HuH-7 (cell line): ENCODE measurements around the gene LGALS7.
"Not testable (repeated sequence)": the region's sequence is repeated elsewhere in the genome, so short reads cannot be mapped to it uniquely, and the experiment has no call there.

ENCODE experiments used
- DNase-seq: peaks from one replicate; pipeline ENCODE4 v3.0.0; 2011; ENCODE audit warnings: low spot score

LGALS7 gene

DNA sequence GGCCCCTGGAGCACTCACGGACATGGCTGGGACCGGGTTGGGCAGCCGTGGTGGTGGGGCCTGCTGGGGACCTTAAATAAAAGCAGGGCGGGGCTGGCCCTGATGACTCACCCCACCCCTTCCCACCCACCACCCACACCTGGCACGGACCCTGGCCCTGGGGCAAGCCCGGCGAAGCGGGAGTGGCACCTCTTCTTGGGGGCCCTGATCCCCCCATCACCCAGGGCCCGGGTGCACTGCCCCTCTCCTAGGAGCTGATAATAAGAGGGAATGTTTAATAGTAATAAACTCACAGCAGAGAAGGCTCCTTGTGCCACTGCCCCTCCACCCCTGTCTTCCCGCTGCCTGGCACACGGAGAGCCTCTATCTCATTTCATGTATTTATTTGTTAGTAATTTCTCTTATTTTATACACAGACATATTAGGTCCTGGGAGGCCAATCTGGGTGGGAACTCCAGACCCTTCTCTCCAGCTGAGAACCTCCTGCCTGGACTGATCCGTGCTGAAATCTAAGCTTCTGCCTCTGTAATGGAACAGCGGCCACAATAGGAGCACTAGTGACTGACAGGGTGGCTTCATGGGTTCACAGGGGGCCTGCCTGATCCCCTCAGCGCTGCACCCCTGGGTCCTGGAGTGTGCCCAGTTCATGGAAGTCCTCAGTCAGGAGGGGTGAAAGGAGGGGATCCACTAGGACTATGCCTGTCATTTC lies at the start of gene LGALS7:
LGALS7 (minus strand) TSS at position 49 of the 709 bp plus-strand sequence; CDS start at position 24, 25 bp downstream.
- DNase-seq = no peak

DNA sequence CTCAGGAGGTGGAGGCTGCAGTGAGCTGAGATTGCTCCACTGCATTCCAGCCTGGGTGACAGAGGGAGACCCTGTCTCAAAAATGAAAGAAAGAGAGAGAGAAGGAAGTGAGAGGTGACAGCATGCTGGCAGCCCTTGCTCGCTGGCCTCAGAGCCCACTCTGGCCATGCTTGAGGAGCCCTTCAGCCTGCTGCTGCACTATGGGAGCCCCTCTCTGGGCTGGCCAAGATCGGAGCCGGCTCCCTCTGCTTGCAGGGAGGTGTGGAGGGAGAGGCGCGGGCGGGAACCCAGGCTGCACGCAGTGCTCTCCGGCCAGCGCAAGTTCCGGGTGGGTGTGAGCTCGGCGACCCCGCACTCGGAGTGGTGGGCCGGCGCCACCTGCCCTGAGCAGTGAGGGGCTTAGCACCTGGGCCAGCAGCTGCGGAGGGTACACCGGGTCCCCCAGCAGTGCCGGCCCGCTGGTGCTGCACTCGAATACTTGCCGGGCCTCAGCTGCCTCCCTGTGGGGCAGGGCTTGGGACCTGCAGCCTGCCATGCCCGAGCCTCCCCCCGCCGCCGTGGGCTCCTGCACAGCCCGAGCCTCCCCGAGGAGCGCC lies 48.0 kb upstream of the LGALS7 start:
- DNase-seq = not testable (repeated sequence)

DNA sequence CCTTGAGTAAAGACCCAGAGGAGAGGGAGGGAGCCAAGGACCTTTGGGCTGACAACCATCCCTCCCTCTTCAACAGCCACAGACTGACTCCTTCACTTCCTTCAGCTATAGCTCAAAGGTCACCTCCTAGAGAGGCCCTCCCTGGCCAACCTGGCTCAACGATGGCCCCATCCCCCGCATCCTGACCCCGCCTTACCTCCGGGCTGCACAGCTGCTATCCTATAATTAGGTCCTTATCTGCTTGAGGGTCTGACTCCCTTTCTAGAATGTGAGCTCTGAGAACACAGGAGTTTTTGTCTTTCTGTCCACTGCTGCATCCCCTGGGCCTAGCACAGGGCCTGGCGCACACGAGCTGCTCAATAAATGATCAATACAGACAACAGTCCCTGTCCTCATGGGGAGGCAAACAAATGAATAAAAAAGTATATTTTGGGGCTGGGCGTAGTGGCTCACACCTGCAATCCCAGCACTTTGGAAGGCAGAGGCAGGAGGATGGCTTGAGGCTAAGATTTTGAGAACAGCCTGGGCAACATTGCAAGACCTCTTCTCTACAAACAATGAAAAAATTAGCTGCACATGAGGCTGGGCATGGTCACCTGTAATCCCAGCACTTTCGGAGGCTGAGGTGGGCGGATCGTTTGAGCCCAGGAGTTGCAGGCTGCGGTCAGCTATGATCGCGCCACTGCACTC lies 46.1 kb upstream of the LGALS7 start:
- peak; percentile 98 for DNase-seq

DNA sequence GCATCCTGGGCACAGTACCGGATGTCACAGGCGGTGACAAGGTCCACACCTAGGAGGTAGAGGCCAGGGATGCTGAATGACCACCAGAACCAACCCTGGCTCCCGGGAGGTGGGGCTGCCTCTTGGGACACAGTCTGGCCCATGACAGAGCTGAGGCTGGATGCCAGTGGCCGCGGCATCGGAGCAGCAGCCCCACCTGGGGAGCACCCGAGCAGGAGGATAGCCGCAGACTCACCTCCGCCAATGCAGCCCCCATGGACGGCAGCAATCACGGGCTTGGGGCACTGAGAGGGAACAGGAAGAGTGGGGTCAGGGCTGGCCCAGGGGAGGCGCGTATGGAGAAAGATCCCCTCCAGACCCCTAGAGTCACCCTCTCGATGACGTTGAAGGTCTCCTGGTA lies 43.8 kb upstream of the LGALS7 start:
- DNase-seq = no peak

DNA sequence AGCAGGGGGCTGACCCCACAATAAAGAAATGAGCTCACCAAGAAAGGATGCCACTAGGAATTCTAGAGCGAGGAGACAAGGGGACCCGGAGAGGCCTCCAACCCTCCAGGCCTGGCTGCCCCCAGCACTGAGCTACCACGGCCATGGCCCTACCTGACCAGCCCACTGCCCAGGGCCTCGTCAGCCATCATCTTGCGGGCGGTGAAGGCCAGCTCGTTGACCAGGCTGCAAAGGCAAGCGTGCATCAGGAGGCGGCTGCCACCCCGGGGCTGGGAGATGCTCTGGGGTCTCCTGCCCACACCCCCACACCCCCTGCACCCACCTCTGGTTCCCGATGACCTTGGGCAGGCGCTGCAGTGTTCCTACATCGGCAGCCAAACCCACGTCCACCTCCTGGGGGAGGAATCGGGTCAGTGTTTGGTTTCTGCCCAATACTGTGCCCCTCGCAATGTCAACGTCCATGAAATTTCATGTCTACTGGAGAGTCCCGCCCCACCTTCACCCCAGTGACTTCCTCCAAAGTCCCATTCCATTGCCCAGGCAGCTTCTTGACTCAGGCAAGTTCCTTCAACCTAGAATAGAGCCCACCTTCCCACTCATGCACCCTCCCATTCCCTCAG lies 42.9 kb upstream of the LGALS7 start:
- no peak for DNase-seq

DNA sequence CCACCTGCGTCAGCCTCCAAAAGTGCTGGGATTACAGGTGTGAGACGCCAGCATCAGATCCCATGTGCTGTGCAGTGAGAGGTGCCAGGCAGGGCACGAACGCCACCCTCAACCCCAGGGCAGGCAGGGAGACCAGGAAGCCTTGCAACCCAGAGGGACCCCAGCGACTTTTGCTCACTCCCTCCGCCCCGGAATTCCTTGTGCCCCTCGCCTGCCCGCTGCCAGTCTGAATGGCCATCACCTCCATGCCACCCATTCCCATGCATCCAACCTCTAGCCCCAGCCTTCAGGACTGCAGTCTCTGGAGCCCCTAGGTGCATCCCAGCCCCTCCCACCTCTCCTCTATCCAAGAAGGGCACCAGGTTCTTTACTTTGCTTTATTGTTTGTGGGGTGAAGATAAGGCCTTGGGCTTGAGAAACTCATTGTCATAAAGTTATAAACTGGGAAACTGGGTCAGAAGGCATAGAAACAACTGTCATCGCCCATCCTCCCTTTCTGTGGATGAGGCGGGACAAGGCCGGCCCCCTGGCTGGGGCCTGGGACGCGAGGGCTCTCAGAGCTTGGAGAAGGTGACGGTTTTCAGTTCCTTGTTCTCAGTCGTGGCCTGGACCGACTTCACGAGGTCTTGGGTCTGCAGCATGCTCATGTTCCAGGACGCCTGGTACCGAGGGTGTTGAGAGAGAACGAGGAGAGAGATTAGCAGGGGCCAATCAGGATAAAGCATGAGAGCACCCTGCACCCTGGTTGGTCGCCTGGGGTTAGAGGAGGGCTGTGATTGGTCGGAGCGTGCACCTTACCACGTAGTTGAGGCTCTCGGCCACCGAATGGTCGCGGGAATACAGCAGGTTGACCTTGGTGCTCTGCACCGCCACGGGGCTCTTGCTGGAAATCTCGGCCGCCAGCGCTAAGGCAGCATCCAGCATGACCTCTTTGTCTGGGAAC lies 42.0 kb upstream of the LGALS7 start:
- DNase-seq = peak; percentile 21

DNA sequence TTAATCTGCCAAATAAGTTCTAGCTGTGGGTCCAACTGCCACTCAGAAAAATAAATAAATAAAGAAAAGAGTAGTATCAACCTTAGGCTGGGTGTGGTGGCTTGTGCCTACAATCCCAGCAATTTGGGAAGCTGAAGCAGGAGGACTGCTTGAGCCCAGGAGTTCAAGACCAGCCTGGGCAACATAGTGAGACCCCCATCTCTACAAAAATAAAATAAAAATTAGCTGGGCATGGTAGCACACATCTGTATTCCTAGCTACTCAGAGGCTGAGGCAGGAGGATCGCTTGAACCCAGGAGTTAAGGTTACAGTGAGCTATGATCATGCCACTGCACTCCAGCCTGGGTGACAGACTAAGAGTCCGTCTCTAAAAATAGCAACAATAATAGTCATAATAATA lies 40.6 kb upstream of the LGALS7 start:
- DNase-seq = not testable (repeated sequence)

DNA sequence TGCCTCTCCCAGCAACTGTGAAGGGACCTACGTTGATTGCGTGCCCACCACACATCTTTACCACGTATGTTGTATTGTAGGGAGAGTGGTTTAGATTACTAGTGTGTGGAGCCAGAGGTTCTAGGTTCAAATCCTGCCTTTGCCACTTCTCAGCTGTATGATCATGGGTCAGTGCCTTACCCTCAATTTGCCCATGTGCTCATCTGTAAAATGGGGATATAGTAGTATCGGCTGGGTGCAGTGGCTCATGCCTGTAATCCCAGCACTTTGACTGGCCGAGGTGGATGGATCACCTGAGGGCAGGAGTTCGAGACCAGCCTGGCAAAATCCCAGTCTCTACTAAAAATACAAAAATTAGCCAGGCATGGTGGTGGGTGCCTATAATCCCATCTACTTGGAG lies 40.0 kb upstream of the LGALS7 start:
- no peak for DNase-seq

DNA sequence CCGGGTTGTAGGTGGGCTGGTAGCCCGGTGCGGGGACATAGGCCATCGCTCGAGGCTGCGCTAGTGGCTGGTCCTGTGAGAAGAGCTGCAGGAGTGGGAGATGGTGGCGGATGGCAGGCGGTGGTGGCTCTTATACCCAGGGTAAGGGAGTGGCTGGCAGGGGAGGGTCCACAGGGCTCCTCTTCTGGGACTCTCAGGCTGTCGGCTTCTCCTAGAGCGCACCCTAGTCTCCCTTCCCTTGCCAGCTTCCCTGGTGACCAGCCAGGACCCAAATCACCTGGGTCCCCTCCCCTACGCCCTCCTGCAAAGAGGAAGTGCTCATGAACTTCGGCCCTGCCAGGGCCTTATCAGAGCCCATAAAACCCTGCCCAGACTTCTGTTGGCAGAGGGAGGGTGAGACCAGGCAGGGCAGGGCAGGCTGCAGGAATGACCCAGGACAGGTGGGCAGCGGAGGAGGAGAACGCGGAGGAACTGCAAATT lies 39.6 kb upstream of the LGALS7 start, which contains the start of gene LGALS4:
LGALS4 (minus strand) TSS at position 105 of the 480 bp plus-strand sequence; CDS start at position 46, 59 bp downstream.
- peak; percentile 39 for DNase-seq

DNA sequence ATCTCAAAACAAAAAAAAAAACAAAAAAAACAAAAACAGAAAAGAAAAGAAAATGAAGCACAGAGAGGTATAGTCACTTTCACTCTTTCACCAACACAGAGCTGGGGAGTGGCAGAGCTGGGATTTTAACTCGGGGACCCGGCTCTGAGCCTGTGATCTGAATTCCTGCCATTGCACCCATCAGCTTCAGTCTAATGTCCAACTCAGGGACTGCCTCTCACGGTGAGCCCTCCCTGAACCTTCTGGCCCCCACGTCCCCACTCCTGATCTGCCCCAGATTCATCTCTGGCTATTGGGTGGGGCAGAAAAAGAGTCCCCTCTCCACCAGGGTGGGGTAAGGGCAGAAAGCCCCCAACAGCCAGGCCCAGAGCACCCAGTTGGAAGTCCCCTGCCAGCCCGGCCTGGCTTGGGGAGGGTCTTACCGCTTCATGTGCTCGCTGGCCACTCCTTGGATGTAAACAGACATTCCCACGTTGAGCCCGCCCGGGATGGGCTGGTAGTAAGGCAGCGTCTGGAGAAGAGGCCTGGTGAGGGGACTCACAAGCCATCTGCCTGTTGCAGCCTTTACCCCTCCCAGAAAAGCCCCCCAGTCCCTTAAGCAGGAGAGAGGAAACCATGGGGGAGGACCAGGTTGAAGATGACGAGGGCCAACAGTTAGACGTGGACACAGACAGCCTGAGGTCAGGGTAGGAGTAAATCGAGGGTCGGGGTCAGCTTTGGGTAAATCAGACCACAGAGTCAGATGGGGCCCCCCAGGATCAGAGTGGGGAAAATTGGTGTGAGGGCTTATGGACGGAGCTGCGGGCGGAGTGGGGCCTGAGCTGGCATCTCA lies 38.9 kb upstream of the LGALS7 start:
- peak; percentile 12 for DNase-seq

DNA sequence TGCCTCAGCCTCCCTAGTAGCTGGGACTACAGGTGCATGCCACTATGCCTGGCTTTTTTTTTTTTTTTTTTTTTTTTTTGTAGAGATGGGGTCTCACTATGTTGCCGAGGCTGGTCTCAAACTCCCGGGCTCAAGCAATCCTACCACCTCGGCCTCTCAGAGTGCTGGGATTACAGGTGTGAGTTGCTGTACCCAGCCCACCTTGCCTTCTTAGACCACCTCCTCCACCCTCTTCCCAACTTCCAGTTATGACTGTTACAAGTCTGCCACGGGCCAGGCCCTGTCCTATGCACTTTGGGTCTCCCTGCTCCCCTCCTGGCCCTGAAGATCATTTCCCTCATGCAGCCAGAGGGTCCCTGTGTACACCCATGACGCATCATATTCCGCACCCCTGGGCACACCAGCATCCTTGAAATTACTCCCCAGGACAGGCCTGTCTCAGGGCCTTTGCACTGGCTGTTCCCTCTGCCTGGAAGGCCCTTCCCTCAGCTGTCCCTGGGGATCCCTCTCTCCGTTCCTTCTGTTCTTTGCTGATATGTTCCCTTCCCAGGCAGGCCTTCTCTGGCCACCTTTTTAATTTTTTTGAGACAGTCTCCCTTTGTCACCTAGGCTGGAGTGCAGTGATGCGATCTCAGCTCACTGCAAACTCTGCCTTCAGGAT lies 36.4 kb upstream of the LGALS7 start:
- DNase-seq = peak; percentile 6

DNA sequence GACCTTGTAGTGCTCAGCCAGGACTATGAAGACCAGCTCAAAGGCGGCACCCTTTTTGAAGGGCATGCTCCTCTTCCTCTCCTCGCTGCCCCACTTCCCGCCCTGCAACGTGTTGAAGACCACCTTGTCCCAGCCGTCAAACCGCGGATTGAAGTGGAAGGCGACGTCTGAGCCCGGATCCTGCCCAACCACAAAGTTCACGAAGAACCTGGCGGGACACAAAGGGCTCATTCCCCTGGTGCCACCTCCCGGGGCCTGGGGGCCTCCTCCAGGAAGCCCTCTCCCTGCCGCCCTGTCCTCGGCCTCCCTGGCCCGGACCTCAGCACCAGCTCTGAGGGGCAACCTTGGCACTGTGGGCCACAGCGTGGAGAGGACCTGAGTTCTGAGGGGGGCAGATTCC lies 35.4 kb upstream of the LGALS7 start:
- DNase-seq = no peak

DNA sequence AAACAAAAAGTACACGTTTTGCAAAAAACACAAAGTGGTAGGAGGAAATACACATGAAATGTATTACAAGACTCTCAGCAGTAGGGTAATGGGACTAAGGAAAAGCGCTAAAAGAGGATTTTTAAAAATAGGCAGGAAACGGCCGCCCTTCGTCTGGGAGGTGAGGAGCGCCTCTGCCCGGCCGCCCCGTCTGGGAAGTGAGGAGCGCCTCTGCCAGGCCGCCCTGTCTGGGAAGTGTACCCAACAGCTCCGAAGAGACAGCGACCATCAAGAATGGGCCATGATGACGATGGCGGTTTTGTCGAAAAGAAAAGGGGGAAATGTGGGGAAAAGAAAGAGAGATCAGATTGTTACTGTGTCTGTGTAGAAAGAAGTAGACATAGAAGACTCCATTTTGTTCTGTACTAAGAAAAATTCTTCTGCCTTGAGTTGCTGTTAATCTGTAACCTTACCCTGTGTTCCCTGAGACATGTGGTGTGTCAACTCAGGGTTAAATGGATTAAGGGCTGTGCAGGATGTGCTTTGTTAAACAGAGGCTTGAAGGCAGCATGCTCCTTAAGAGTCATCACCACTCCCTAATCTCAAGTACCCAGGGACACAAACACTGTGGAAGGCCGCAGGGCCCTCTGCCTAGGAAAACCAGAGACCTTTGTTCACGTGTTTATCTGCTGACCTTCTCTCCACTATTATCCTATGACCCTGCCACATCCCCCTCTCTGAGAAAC lies 34.2 kb upstream of the LGALS7 start:
- not testable (repeated sequence) for DNase-seq

DNA sequence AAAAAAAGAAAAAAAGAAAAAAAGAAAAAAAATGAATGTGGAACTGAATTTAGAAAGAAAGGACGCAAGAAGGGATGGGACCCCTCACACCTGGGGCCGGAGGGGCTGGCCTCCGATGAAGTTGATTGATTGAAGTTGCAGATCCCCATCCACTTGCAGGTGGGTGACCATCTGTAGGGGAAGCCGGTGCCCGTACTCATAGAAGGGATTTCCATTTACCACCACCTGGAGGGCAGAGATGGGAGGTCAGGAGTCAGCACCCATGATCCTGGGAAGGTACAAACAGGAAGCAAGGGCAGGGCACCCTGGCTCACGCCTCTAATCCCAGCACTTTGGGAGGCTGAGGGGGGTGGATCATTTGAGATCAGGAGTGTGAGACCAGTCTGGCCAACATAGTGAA lies 33.1 kb upstream of the LGALS7 start:
- DNase-seq = peak; percentile 15

DNA sequence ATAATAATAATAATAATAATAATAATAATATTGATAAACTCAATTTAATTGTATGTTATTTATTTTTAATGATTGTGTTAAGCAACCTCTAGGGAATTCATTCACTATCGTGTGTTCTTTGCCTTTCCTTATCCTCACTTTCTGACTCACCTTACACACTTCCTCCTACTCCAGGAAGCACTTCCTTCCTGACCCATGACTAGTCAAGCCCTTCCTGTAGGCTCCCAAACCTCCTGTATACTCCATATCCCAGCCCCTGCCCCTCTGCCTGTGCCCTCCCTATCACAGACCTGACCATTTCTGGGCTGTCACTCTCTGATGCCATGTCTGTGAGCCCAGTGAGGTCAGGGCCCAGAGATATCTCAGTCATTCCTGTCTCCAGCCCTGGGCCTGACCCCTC lies 31.9 kb upstream of the LGALS7 start:
- no peak for DNase-seq

DNA sequence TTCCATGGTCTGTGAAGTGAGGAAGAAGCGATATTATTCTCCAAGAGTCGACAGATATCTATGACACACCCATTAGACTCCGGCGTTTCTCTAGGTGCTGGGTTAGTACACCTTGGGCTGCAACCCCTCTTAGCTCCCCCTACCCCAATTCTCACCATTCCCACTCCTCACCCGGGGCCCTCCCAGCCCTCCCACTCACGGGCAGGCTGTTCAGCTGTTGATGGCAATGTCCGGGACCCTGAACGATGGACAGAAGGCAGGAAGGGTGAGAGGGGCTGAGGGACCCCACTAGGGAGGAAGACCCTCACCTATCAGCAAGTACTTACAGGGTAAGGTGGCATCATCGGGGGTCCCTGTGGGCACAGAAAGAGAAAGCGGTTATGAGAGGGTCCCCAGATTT lies 30.2 kb upstream of the LGALS7 start:
- no peak for DNase-seq

DNA sequence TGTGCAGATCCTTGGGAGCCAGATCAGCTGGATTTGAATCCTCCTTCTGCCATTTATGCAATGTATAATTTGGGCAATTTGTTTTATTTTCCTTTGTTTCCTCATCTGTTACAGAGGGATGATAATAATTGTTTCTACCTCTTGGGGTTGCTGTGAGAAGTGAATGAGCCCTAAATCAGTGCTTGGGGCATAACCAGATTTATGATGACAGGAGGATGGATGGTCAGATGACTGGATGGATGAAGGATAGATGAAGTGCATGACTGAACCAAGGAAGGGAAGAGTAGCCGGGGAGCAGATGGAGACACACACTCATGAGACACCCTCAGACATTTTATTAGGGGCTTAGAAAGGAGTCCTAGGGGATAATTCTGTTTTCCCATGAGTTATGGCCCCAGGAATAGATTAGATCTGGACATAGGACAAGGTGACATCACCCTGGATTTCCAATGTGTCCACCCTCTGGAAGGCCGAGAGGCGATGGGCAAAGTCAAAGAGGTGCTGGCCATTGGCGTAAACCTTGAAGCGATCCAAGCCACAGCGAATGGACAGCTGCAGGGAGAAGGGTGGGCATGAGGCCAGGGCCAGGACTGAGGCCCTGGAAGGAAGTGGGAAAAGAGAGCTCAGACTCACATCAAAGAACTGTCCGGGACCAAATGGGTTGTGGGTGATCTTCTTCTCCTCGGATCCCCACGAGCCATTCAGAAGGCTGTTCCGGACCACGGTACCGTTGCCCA lies 28.2 kb upstream of the LGALS7 start:
- DNase-seq = no peak

DNA sequence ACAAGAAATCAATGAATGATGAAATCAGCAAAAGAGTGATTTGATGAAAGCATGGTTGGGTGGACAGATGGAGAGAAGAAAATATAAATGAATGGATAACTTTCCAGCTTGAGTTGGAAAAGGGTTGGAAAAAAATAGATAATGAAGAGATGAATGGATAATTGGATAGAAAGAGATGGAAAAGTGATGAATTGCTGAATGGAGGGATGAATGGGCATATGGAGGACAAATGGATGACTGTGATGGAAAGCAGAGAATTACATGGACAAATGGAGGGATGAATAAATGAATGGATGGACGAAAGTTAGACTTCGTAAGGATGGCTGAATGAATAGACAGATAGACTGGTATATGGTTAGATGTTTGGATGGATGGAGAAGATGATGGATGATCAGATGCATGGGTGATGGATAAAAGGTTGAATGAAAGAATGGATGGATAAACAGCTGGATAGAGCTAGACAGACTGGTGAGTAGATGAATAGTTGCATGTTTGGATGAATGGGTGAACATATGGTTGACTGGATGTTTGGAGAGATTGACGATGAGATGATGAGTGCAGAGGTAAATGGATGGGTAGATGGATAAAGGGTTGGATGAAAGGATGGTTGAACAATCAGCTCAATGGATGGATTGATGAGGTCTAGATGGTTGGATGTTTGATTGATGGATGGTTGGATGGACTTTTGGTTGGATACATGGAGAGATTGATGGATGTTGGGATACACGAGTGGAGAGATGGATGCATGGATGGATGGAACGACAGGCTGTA lies 27.4 kb upstream of the LGALS7 start:
- no peak for DNase-seq
